ENCODE measurements around the gene NSMCE1.
"Not testable (repeated sequence)": the region's sequence is repeated elsewhere in the genome, so short reads cannot be mapped to it uniquely, and the experiment has no call there.

NSMCE1 gene

DNA sequence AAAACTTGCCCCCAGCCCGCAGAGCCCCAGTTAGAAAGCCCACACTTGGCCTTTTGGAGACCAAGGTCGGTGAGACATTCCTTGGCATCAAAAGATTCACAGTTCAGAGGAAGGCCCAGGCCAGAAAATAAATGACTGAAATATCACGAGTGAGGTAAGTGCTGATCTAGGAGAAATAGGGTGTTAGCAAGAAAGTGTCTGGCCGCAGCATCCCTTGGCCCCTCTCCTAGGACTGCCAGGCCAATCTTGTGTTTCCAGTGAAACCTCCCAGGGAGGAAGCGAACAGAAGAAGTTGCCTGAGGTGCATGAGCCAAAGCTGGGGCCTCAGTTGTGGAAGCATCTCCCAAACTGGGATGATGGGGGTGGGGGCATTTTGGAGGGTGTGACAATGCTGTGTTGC, 22.5 kb upstream of the NSMCE1 start (continued):
- TF ChIP-seq, protein P1, sequence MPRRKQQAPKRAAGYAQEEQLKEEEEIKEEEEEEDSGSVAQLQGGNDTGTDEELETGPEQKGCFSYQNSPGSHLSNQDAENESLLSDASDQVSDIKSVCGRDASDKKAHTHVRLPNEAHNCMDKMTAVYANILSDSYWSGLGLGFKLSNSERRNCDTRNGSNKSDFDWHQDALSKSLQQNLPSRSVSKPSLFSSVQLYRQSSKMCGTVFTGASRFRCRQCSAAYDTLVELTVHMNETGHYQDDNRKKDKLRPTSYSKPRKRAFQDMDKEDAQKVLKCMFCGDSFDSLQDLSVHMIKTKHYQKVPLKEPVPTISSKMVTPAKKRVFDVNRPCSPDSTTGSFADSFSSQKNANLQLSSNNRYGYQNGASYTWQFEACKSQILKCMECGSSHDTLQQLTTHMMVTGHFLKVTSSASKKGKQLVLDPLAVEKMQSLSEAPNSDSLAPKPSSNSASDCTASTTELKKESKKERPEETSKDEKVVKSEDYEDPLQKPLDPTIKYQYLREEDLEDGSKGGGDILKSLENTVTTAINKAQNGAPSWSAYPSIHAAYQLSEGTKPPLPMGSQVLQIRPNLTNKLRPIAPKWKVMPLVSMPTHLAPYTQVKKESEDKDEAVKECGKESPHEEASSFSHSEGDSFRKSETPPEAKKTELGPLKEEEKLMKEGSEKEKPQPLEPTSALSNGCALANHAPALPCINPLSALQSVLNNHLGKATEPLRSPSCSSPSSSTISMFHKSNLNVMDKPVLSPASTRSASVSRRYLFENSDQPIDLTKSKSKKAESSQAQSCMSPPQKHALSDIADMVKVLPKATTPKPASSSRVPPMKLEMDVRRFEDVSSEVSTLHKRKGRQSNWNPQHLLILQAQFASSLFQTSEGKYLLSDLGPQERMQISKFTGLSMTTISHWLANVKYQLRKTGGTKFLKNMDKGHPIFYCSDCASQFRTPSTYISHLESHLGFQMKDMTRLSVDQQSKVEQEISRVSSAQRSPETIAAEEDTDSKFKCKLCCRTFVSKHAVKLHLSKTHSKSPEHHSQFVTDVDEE (CRISPR knock-in tag; IDR thresholded peaks at IDR 0.05) = no peak
- TF ChIP-seq ARNTL (CRISPR knock-in tag; IDR thresholded peaks at IDR 0.05; ENCODE audit: borderline replicate concordance, low read depth) (no peak), BACH2 (CRISPR knock-in tag; IDR thresholded peaks at IDR 0.05; ENCODE audit: borderline replicate concordance) (no peak), CSDC2 (CRISPR knock-in tag; IDR thresholded peaks at IDR 0.05) (no peak), TOX (CRISPR knock-in tag; IDR thresholded peaks at IDR 0.05; ENCODE audit: borderline replicate concordance) (no peak), TCF4 (CRISPR knock-in tag; IDR thresholded peaks at IDR 0.05; ENCODE audit: borderline replicate concordance) (no peak), RARB (CRISPR knock-in tag; IDR thresholded peaks at IDR 0.05) (no peak), ZFP3 (CRISPR knock-in tag; IDR thresholded peaks at IDR 0.05) (no peak)
- TF ChIP-seq, protein P2, sequence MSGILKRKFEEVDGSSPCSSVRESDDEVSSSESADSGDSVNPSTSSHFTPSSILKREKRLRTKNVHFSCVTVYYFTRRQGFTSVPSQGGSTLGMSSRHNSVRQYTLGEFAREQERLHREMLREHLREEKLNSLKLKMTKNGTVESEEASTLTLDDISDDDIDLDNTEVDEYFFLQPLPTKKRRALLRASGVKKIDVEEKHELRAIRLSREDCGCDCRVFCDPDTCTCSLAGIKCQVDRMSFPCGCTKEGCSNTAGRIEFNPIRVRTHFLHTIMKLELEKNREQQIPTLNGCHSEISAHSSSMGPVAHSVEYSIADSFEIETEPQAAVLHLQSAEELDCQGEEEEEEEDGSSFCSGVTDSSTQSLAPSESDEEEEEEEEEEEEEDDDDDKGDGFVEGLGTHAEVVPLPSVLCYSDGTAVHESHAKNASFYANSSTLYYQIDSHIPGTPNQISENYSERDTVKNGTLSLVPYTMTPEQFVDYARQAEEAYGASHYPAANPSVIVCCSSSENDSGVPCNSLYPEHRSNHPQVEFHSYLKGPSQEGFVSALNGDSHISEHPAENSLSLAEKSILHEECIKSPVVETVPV (CRISPR knock-in tag; IDR thresholded peaks at IDR 0.05) = no peak

DNA sequence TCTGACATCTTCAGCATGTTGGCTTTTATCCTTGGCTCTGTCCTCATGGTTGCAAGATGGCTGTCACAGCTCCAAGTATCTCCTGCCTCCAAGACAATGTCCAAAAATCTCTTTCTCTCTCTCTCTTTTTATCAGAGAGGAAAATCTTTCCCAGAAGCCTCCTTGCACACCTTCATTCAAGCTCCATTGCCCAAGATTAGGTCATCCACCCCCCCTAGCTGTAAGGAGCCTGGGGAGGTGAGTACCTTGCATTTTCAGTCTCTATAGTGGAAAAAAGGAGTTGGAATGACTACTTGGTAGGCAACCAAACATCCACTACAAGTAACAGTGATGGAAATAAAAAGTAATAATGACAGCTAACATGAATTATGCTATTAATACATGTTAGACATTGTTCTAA, 22.0 kb upstream of the NSMCE1 start:
- no peak for ATAC-seq

DNA sequence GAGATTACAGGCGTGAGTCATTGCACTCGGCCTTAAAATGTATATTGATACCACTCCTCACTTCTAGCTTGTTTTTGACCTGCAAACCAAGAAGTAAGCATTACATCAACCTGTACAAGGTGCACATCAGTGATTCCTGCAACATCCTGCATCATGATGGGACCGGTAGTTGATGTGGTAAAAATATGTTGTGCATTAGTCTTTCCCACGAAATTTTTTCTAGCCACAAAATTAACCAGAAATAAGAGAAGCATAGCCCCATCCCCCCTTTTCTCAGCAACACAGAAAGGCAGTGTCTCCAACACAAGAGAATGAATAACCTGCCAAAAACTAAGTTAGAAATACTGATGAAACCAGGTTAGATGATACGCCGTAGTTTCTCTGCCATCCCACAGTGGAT, 21.1 kb upstream of the NSMCE1 start:
- TF ChIP-seq ZNF8 (CRISPR knock-in tag; IDR thresholded peaks at IDR 0.05) (no peak), RARB (CRISPR knock-in tag; IDR thresholded peaks at IDR 0.05) (no peak), ZNF70 (CRISPR knock-in tag; IDR thresholded peaks at IDR 0.05) (no peak), TCF4 (CRISPR knock-in tag; IDR thresholded peaks at IDR 0.05; ENCODE audit: borderline replicate concordance) (no peak), OSR1 (CRISPR knock-in tag; IDR thresholded peaks at IDR 0.05) (no peak), SNAI2 (CRISPR knock-in tag; IDR thresholded peaks at IDR 0.05) (no peak), ZFP3 (CRISPR knock-in tag; IDR thresholded peaks at IDR 0.05) (no peak), PPARA (CRISPR knock-in tag; IDR thresholded peaks at IDR 0.05; ENCODE audit: borderline replicate concordance) (no peak), ESRRG (CRISPR knock-in tag; IDR thresholded peaks at IDR 0.05) (no peak), GLIS3 (CRISPR knock-in tag; IDR thresholded peaks at IDR 0.05) (no peak), ARNTL (CRISPR knock-in tag; IDR thresholded peaks at IDR 0.05; ENCODE audit: borderline replicate concordance, low read depth) (no peak), CSDC2 (CRISPR knock-in tag; IDR thresholded peaks at IDR 0.05) (no peak), TOX (CRISPR knock-in tag; IDR thresholded peaks at IDR 0.05; ENCODE audit: borderline replicate concordance) (no peak), ISL1 (CRISPR knock-in tag; IDR thresholded peaks at IDR 0.05) (no peak)
- TF ChIP-seq, protein P3, sequence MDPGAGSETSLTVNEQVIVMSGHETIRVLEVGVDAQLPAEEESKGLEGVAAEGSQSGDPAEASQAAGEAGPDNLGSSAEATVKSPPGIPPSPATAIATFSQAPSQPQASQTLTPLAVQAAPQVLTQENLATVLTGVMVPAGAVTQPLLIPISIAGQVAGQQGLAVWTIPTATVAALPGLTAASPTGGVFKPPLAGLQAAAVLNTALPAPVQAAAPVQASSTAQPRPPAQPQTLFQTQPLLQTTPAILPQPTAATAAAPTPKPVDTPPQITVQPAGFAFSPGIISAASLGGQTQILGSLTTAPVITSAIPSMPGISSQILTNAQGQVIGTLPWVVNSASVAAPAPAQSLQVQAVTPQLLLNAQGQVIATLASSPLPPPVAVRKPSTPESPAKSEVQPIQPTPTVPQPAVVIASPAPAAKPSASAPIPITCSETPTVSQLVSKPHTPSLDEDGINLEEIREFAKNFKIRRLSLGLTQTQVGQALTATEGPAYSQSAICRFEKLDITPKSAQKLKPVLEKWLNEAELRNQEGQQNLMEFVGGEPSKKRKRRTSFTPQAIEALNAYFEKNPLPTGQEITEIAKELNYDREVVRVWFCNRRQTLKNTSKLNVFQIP (CRISPR knock-in tag; IDR thresholded peaks at IDR 0.05; ENCODE audit: borderline replicate concordance, low read depth) = no peak
- TF ChIP-seq, protein P1 (CRISPR knock-in tag; IDR thresholded peaks at IDR 0.05) = no peak

More for the DNA sequence above, 22.0 kb upstream of the NSMCE1 start:
- TF ChIP-seq ZNF70 (CRISPR knock-in tag; IDR thresholded peaks at IDR 0.05) (no peak), TOX (CRISPR knock-in tag; IDR thresholded peaks at IDR 0.05; ENCODE audit: borderline replicate concordance) (no peak), GLIS3 (CRISPR knock-in tag; IDR thresholded peaks at IDR 0.05) (no peak), PPARA (CRISPR knock-in tag; IDR thresholded peaks at IDR 0.05; ENCODE audit: borderline replicate concordance) (no peak), RARB (CRISPR knock-in tag; IDR thresholded peaks at IDR 0.05) (no peak), ZFP30 (CRISPR knock-in tag; IDR thresholded peaks at IDR 0.05) (no peak), ZFP3 (CRISPR knock-in tag; IDR thresholded peaks at IDR 0.05) (no peak), OSR1 (CRISPR knock-in tag; IDR thresholded peaks at IDR 0.05) (no peak), ISL1 (CRISPR knock-in tag; IDR thresholded peaks at IDR 0.05) (no peak)
- TF ChIP-seq, protein P3 (CRISPR knock-in tag; IDR thresholded peaks at IDR 0.05; ENCODE audit: borderline replicate concordance, low read depth) = no peak
- TF ChIP-seq, protein P4, sequence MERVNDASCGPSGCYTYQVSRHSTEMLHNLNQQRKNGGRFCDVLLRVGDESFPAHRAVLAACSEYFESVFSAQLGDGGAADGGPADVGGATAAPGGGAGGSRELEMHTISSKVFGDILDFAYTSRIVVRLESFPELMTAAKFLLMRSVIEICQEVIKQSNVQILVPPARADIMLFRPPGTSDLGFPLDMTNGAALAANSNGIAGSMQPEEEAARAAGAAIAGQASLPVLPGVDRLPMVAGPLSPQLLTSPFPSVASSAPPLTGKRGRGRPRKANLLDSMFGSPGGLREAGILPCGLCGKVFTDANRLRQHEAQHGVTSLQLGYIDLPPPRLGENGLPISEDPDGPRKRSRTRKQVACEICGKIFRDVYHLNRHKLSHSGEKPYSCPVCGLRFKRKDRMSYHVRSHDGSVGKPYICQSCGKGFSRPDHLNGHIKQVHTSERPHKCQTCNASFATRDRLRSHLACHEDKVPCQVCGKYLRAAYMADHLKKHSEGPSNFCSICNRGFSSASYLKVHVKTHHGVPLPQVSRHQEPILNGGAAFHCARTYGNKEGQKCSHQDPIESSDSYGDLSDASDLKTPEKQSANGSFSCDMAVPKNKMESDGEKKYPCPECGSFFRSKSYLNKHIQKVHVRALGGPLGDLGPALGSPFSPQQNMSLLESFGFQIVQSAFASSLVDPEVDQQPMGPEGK (CRISPR knock-in tag; IDR thresholded peaks at IDR 0.05; ENCODE audit: borderline replicate concordance) = no peak

DNA sequence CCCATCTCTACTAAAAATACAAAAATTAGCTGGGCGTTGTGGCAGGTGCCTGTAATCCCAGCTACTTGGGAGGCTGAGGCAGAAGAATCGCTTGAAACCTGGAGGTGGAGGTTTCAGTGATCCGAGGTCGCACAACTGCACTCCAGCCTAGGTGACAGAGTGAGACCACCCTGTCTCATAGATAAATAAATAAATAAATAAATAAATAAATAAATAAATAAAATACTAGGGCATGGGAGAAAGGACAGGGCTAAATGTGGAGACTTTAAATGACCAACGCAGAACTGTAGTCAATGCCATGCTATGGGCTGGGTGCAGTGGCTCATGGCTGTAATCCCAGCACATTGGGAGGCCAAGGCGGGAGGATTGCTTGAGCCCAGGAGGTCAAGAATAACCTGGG, 19.7 kb upstream of the NSMCE1 start:
- not testable (repeated sequence) for ATAC-seq

More for the DNA sequence above, 21.1 kb upstream of the NSMCE1 start:
- ATAC-seq = no peak

Data from SK-N-SH treated with all-trans-retinoic acid at 6 μM for 48 hours (cell line).